T-helper 17 cell (primary cell): ENCODE data around the gene NAV2. TPM values are rescaled to one million over a fixed set of nuclear protein-coding genes. Genes with fewer than 3 reads are reported as not detected.

Experiments
- ATAC-seq: fragments of 150-1000 bp; cut with Tn5 transposase; 2 replicates; pipeline ENCODE4 v1.10.0; 2021; ENCODE audit warnings: mild to moderate bottlenecking, moderate library complexity
- DNase-seq, 3 donors: peaks; one replicate each; pipeline versions ENCODE4 v3.0.0 to v3.0.0-alpha.2; 2020 to 2021
- H3K9me3 ChIP-seq: one replicate; pipeline ENCODE4 v1.7.0; 2013; ENCODE audit warnings: low read length, mild to moderate bottlenecking; ENCODE audit not compliant: control insufficient read depth, poor library complexity, severe bottlenecking
- H3K27ac Mint-ChIP-seq: one replicate; pipeline ENCODE4 v1.8.0; 2022; ENCODE audit warnings: mild to moderate bottlenecking, moderate library complexity, mixed read lengths
- H3K27me3 Mint-ChIP-seq: one replicate; pipeline ENCODE4 v1.8.0; 2022; ENCODE audit warnings: mixed read lengths
- H3K36me3 Mint-ChIP-seq: one replicate; pipeline ENCODE4 v1.8.0; 2022; ENCODE audit warnings: low read depth, mixed read lengths
- H3K4me1 Mint-ChIP-seq: one replicate; pipeline ENCODE4 v1.8.0; 2022; ENCODE audit warnings: mild to moderate bottlenecking, mixed read lengths
- H3K4me3 Mint-ChIP-seq: one replicate; pipeline ENCODE4 v1.8.0; 2022; ENCODE audit warnings: mild to moderate bottlenecking, moderate library complexity, mixed read lengths
- total RNA-seq, 4 donors: library from RNA in 2 of 4; stranded (reverse) in 2 of 4; gene quantifications; one replicate each; pipeline ENCODE4 v1.2.3 and lab custom pipeline; 2022 to 2026

The NAV2 gene
- total RNA-seq, 2 donors from 2014 or later, result 0.96 to 1.3 TPM

DNA sequence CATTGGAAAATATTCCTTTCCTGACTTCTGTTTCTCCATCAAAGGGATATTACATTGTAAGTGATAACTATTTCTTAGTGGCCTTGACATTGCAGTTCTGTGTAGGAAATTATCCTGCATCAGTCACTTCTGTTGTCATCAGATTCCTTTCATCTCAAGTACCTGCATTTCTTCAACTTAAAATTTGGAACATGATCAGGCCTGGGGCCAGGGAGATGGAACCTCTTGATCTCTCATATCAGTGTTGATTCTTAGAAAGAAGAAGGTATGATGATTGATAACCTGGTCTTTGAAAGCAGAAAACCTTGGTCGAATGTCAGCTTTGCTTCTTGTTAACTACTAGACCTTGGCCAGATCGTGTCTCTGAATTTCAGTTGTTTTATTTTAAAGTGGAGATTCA lies 93.6 kb downstream of the NAV2 start:
- H3K27ac Mint-ChIP-seq, result no peak overlapping the region
- H3K36me3 Mint-ChIP-seq, result no peaks in the 10 kb centered on the region
- peaks cover 1% of the 10 kb centered on the region for H3K4me1 Mint-ChIP-seq
- H3K9me3 ChIP-seq, result no peaks in the 10 kb centered on the region
- DNase-seq, result no peak
- no peak overlapping the region for H3K4me3 Mint-ChIP-seq
- H3K27me3 Mint-ChIP-seq, result peaks cover 19% of the 10 kb centered on the region
- ATAC-seq, result no peak

DNA sequence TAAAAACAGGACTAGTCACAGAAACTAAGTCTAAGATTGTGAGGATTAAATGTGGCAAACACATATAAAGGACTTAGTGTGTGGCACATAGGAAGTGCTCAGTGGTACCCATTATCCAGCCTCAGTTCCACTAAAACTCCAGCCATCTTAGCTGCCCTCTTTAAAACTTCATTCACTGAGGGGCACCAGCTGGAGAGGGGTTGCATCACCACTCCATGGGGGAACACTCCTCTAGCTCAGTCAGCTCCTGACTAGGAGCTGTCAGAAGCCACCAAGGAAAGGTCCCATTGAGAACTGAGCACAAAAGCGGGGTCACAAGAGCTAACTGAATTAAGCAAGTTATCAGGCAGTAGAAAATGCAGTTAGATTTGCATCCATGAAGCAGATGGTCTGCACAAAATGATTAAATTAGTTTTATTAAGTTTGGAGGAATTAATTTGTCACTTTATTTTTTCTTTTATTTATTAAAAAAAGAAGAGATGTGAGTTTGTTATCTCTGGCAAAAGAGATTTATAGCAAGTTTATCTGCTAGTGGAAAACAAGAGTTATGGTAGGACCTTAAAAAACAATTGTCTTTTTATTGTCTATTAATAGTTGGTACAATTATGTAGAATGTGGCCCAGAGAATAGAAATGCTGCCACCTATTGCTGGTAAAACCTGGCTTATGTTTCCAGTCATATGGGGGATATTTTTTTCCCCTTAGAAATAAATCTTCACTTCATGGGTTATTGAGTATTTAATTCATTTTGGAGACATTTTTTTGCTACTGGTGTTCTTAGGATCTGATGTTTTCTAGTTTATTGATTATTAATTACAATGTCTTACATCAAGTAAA lies 95.7 kb downstream of the NAV2 start:
- Mint-ChIP-seq H3K27me3 (peaks cover 16% of the 10 kb centered on the region), H3K36me3 (no peaks in the 10 kb centered on the region), H3K4me3 (no peak overlapping the region), H3K27ac (no peak overlapping the region), H3K4me1 (no peaks in the 10 kb centered on the region)
- ATAC-seq (no peak), DNase-seq (no peak)
- no peaks in the 10 kb centered on the region for H3K9me3 ChIP-seq

DNA sequence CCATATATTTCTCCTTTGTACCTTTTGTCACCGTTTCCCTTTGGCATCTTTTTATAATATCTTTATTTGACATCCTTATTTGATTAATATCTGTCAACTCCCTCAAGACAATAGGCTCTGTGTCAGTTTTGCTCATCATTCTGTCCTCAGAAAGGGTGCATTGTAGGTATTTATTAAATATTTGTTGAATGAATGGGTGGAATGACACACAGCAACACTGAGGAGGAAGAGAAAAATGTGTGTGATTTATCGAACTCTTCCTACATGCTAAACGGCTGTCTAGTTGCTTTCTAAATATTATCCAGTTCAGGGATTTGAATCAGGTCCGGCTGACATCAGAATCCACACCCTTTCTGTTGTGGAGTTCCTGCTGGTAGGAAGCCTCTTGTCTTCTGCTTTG lies 98.2 kb downstream of the NAV2 start:
- Mint-ChIP-seq H3K4me1 (no peaks in the 10 kb centered on the region), H3K36me3 (no peaks in the 10 kb centered on the region), H3K27me3 (peaks cover 22% of the 10 kb centered on the region), H3K4me3 (no peak overlapping the region), H3K27ac (no peak overlapping the region)
- H3K9me3 ChIP-seq, result no peaks in the 10 kb centered on the region
- DNase-seq (no peak), ATAC-seq (no peak)

DNA sequence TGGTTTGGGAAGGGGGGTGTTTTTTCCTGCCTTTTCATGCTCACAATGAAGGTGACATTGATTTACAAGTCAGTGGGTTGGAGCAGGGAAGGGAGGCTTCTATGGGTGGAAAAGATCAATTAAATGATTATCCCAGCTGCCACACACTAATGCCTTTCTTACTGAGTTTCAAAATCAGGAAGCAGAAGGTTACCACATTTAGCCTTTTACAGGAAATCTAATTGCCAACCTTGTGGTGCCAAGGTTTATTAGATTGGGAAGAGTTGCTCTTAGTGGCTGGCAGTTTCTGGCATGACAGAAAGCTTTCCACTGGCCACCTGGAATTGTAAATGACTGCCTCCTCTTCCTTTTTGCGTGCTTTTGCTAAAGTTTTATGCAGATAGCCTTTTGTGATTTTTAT lies 98.7 kb downstream of the NAV2 start:
- no peak overlapping the region for H3K4me3 Mint-ChIP-seq
- no peak overlapping the region for H3K27ac Mint-ChIP-seq
- H3K9me3 ChIP-seq, result no peaks in the 10 kb centered on the region
- DNase-seq (no peak), ATAC-seq (no peak)
- H3K4me1 Mint-ChIP-seq, result no peaks in the 10 kb centered on the region
- H3K27me3 Mint-ChIP-seq, result peaks cover 26% of the 10 kb centered on the region
- H3K36me3 Mint-ChIP-seq, result no peaks in the 10 kb centered on the region

DNA sequence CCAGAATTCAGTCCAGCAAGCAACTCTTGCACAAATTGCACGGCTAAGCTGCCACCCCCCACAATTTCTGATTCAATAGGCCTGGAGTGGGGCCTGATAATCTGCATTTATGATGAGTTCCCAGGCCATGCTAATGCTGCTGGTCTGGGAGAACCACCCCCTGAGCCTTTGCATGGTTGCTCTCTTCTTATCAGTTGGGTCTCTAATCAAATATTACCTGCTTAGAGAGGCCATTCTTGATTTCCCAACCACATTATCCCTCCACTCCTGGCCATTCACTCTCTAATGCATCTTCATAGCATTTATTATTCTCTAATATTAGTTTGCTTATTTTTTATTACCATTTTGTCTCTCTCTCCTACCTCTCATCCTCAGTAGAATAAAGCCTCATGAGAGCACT lies 99.5 kb downstream of the NAV2 start:
- Mint-ChIP-seq H3K4me1 (no peaks in the 10 kb centered on the region), H3K36me3 (no peaks in the 10 kb centered on the region), H3K4me3 (no peak overlapping the region), H3K27me3 (peaks cover 27% of the 10 kb centered on the region), H3K27ac (no peak overlapping the region)
- H3K9me3 ChIP-seq, result no peaks in the 10 kb centered on the region
- DNase-seq (no peak), ATAC-seq (no peak)

DNA sequence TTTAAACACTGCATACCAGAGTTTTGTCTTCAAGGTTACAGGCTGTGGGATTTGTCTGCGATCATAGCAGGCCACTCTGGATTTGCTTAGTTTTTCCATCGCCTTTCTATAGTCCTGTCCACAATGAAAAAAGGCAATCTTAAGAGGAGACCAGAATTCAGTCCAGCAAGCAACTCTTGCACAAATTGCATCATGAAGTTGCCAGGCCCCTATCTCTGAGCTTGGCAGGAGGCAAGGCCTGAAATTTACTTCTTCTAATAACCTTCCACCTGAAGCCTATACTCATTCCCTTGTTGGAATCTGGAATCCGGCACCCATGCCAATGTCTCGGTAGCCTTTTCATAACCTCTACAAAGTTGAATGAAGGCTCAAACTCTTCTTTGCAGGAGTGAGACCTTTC lies 100.1 kb downstream of the NAV2 start:
- Mint-ChIP-seq H3K4me1 (no peaks in the 10 kb centered on the region), H3K27ac (no peak overlapping the region), H3K4me3 (no peak overlapping the region), H3K36me3 (peaks cover under 1% of the 10 kb centered on the region), H3K27me3 (peaks cover 24% of the 10 kb centered on the region)
- ATAC-seq (no peak), DNase-seq (no peak)
- H3K9me3 ChIP-seq, result no peaks in the 10 kb centered on the region

DNA sequence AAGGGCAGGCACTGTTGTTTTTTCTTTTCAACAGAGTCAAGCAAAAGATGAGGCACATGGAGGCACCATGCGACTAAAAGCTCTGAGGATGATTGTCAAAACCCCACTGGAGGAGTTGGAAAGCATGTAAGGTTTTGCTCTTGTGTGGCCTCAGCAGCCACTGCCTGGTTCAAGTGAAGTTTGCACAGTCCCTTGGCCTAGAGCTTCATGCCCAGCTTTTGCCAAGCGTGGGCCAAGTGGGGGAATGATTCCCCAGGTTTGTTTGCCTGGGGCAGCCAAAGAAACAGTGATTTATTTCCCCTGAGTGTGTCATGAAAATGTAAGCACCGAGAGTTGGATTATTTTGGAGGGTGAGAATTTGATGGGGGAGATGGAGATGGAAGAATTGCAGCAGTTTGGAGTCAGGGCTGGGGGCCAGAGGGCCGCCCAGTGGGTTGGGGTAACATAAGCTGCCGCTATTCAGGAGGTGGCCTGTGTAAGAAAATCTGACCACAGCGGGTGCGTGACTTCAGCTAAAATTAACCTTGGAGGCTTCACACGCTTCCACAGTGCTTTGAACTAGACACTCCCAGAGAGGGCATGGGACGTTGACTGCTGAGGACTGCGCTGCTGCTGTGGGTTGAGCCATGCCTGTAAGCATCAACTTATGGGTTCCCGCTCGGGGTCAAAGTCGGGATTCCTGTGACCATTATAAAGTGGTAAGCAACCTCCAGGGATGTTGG lies 100.7 kb downstream of the NAV2 start:
- Mint-ChIP-seq H3K27me3 (peaks cover 26% of the 10 kb centered on the region), H3K4me3 (no peak overlapping the region), H3K36me3 (peaks cover 3% of the 10 kb centered on the region), H3K4me1 (no peaks in the 10 kb centered on the region), H3K27ac (no peak overlapping the region)
- DNase-seq (no peak), ATAC-seq (no peak)
- no peaks in the 10 kb centered on the region for H3K9me3 ChIP-seq

DNA sequence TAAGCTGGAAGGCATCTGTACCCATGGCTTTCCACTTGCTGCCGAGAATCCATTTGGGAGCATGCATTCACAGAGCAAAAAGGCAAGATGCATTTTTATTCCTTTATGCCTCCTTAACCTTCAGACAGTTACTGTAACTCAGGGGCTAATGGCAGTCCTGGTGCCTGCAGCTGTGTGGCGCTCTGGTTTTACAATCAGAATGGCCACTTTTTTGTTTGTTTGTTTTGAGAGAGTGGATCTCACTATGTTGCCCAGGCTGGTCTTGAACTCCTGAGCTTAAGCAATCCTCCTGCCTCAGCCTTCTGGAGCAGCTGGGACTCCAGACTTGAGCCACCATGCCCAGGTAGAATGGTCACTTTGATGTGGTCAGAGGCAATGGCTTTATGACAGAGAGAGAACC lies 101.8 kb downstream of the NAV2 start:
- peaks cover 32% of the 10 kb centered on the region for H3K27me3 Mint-ChIP-seq
- no peak overlapping the region for H3K4me3 Mint-ChIP-seq
- H3K9me3 ChIP-seq, result no peaks in the 10 kb centered on the region
- DNase-seq (no peak), ATAC-seq (no peak)
- peaks cover 3% of the 10 kb centered on the region for H3K36me3 Mint-ChIP-seq
- peaks cover 4% of the 10 kb centered on the region for H3K4me1 Mint-ChIP-seq
- H3K27ac Mint-ChIP-seq, result no peak overlapping the region

DNA sequence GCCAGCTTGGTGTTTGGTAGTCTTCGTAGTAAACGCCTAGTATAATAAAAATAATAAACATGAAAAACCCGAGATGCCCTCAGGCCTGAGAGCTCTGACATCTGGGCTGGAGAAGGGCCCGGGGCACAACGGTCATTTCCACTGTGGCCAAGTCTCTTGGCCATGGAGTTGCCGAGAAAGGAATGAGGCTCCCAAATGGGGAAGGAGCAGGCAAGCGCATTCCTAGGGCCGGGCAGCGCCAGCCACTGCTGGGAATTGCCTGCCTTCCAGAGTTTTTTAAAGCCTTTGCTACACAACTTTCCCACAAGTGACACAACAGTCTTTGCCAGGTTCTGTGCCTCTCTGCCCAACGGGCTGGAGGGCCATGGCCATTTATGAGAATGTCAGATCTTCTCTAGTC lies 103.4 kb downstream of the NAV2 start:
- Mint-ChIP-seq H3K27ac (no peak overlapping the region), H3K36me3 (peaks cover 3% of the 10 kb centered on the region), H3K27me3 (peaks cover 36% of the 10 kb centered on the region), H3K4me3 (no peak overlapping the region), H3K4me1 (peaks cover 4% of the 10 kb centered on the region)
- DNase-seq (no peak), ATAC-seq (no peak)
- H3K9me3 ChIP-seq, result no peaks in the 10 kb centered on the region

DNA sequence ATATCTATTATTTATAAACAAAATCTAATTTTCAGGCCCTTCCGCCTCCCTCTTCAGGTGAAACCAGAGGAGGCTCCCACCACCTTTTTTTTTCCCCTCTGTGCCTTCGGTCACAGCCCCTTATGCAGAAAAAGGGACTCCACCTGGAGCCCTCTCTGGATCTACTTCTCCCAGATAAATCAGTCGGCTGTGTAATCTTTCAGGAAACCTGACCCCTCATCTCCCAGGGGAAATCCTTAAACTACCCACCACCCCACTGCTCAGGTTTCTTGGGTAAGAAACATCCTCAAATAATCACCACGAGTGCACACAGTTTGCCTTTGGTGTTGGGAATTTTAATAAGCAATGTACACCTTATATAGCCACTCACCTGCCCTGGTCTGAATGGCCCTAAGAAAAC lies 104.2 kb downstream of the NAV2 start:
- Mint-ChIP-seq H3K4me3 (no peak overlapping the region), H3K27me3 (peaks cover 36% of the 10 kb centered on the region), H3K4me1 (peaks cover 4% of the 10 kb centered on the region), H3K36me3 (peaks cover 3% of the 10 kb centered on the region), H3K27ac (no peak overlapping the region)
- ATAC-seq, result no peak
- no peak for DNase-seq
- H3K9me3 ChIP-seq, result no peaks in the 10 kb centered on the region

DNA sequence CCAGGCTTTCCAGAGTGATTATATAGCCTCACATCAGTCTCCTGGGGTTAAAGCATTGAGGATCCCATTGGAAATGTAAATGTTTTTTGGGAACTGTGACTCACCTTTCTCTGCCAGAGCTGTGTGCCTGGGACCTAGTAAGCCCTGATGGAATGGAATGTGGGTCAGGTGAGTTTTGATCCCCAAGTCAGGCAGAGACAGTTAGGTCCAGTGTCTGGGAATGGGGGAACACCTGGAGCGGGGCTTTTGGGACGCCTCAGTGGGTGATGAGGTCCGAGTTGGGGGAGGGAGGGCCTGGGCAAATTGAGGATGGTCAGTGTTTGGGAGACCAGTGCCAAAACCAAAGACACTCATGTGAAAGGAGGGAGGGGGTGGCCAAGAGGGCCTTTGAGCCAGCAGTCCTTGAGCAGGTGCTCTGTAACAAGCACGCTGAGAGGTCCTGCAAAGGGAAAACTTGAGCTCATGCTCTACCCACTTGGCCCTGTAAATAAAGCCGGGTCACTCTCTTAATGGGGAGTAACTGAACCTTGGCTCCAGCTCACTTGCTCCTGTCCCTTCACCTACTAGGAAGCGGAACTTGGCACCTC lies 104.7 kb downstream of the NAV2 start:
- H3K9me3 ChIP-seq, result no peaks in the 10 kb centered on the region
- peaks cover 4% of the 10 kb centered on the region for H3K4me1 Mint-ChIP-seq
- H3K27ac Mint-ChIP-seq, result no peak overlapping the region
- DNase-seq, result no peak
- peaks cover 3% of the 10 kb centered on the region for H3K36me3 Mint-ChIP-seq
- no peak overlapping the region for H3K4me3 Mint-ChIP-seq
- no peak for ATAC-seq
- H3K27me3 Mint-ChIP-seq, result peaks cover 42% of the 10 kb centered on the region

DNA sequence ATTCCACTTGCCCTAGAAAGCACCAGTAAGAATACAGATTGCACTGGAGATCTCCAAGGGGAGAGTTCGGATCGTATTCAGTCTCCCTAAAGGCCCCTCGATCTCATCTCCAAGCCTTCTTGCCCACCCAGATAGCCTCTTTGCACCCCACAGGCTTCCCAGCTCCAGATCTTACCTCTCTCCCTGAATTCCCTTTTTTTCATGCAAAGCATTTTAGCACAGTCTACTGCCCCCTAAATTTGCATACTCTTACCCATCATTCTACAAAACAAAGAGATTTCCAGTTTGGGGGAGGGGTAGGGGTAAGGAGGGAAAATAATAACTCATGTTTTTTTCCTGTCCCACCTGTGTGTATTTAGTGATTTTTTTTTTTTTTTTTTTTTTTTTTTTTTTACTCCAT lies 105.2 kb downstream of the NAV2 start:
- no peaks in the 10 kb centered on the region for H3K9me3 ChIP-seq
- Mint-ChIP-seq H3K27ac (no peak overlapping the region), H3K27me3 (peaks cover 43% of the 10 kb centered on the region), H3K4me1 (peaks cover 4% of the 10 kb centered on the region), H3K36me3 (peaks cover 3% of the 10 kb centered on the region), H3K4me3 (no peak overlapping the region)
- no peak for ATAC-seq
- DNase-seq, result no peak

DNA sequence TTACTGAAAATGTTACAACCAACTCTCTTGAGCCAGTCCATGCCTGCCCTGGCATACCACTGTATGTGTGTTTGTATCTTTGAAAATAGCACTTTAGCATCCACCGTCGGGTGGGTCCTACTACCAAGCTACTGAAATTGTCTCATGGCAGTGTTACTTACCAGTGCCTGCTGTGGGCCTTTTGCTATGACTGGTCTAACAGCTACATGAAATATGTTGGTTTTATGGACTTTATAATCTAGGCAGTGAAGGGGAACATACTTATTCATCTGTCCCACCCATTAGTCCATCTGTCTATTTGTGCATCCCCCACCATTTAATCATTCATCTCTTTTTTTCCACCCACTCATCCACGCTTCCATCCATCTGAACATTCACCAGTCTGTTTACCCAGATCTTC lies 106.0 kb downstream of the NAV2 start:
- peaks cover 36% of the 10 kb centered on the region for H3K27me3 Mint-ChIP-seq
- no peak overlapping the region for H3K4me3 Mint-ChIP-seq
- H3K9me3 ChIP-seq, result no peaks in the 10 kb centered on the region
- H3K27ac Mint-ChIP-seq, result no peak overlapping the region
- ATAC-seq, result no peak
- DNase-seq, result no peak
- peaks cover 4% of the 10 kb centered on the region for H3K4me1 Mint-ChIP-seq
- H3K36me3 Mint-ChIP-seq, result peaks cover 3% of the 10 kb centered on the region
